ENCODE measurements around the gene APPL1. TPM values are rescaled to one million over a fixed set of nuclear protein-coding genes. Genes with fewer than 3 reads are reported as not detected.

Gene APPL1
- total RNA-seq, 1 donor from 2014 or later: 27.5 TPM

DNA sequence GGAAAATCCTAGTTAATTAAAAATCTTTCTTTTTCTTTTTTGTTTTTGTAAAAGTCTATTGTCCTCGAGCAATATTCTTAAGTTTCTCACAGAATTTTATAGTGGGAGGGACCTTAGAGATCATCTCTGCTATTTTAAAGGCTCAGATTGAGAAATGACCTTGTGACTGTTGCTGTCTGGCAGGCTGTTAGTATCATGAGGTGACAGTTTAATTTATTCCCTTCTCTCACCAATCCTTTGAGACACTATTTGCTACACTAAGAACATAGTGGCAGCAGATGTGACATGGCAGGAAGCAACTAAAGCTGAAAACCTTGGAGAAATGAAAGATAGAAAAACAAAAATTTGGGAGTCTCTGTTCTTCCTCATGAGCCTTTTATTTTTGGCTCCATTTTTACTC, 24.9 kb downstream of the APPL1 start:
- no peak overlapping the region for H3K27ac Mint-ChIP-seq (ENCODE audit: unreplicated experiment)
- no peak overlapping the region for H3K4me3 Mint-ChIP-seq
- DNase-seq (ENCODE audit: low read depth, low spot score): no peak
- H3K9me3 Mint-ChIP-seq: no peaks in the 10 kb centered on the region
- H3K36me3 Mint-ChIP-seq (ENCODE audit: low read depth): peaks cover 6% of the 10 kb centered on the region
- H3K27me3 Mint-ChIP-seq (ENCODE audit: low read depth): no peaks in the 10 kb centered on the region
- H3K4me1 Mint-ChIP-seq: no peaks in the 10 kb centered on the region
- no peak for TF ChIP-seq CTCF (conservative IDR thresholded peaks at IDR 0.05)

DNA sequence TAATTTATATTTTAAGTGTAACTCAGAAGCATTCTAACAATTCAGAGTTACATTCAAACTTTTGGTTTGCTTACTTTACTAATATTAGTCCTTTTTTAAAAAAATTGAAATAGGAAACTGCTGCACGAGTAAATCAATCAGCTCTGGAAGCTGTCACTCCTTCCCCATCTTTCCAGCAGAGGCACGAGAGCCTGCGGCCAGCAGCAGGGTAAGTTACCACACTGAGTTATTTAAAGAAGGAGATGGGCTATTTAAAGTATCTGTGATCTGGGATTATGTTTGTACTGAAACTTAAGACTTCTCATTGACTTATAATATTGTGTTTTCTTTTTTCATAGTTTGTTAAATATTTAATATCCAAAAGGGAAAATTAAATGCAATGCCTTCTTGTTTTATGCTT, 29.3 kb downstream of the APPL1 start:
- Mint-ChIP-seq H3K36me3 (ENCODE audit: low read depth) (peaks cover 17% of the 10 kb centered on the region), H3K4me3 (no peak overlapping the region), H3K27me3 (ENCODE audit: low read depth) (no peaks in the 10 kb centered on the region), H3K9me3 (peaks cover 1% of the 10 kb centered on the region), H3K4me1 (no peaks in the 10 kb centered on the region), H3K27ac (ENCODE audit: unreplicated experiment) (no peak overlapping the region)
- DNase-seq (ENCODE audit: low read depth, low spot score): no peak
- no peak for TF ChIP-seq CTCF (conservative IDR thresholded peaks at IDR 0.05)

DNA sequence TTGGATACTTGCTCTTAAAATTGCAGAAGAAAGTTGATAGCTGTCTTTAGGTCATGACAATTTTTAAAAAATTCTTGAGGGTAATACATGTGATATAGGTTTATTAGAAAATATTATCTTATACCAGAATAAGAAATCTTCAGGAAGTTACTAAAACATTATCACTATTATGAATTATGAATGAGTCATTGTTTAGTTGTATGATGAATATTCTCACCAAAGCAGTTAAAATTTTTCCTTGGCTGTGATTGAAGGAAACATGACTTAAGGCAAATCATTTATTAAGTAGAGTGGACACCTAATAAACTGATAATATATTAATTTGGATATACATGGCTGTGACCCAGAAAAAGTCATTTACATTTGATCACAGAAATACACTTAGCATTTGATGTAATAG, 30.1 kb downstream of the APPL1 start:
- peaks cover 7% of the 10 kb centered on the region for H3K9me3 Mint-ChIP-seq
- H3K27ac Mint-ChIP-seq (ENCODE audit: unreplicated experiment): no peak overlapping the region
- peaks cover 24% of the 10 kb centered on the region for H3K36me3 Mint-ChIP-seq (ENCODE audit: low read depth)
- no peaks in the 10 kb centered on the region for H3K27me3 Mint-ChIP-seq (ENCODE audit: low read depth)
- no peaks in the 10 kb centered on the region for H3K4me1 Mint-ChIP-seq
- H3K4me3 Mint-ChIP-seq: no peak overlapping the region
- no peak for DNase-seq (ENCODE audit: low read depth, low spot score)
- no peak for TF ChIP-seq CTCF (conservative IDR thresholded peaks at IDR 0.05)

DNA sequence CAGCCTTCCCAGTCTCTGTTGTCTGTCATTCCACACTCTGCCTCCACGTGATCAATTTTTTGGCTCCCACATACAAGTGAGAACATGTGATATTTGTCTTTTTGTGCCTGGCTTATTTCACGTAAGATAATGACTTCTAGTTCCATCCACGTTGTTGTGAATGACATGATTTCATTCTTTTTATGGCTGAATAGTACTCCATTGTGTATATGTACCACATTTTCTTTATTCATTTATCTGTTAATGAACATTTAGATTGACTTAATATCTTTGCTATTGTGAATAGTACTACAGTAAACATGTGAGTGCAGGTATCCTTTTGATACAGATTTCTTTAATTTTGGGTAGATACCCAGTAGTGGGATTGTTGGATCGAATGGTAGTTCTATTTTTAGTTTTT, 33.6 kb downstream of the APPL1 start:
- Mint-ChIP-seq H3K36me3 (ENCODE audit: low read depth) (peaks cover 48% of the 10 kb centered on the region), H3K4me1 (no peaks in the 10 kb centered on the region), H3K27ac (ENCODE audit: unreplicated experiment) (no peak overlapping the region), H3K4me3 (no peak overlapping the region), H3K27me3 (ENCODE audit: low read depth) (no peaks in the 10 kb centered on the region), H3K9me3 (peaks cover 28% of the 10 kb centered on the region)
- no peak for DNase-seq (ENCODE audit: low read depth, low spot score)
- TF ChIP-seq CTCF (conservative IDR thresholded peaks at IDR 0.05): no peak

GRCh38 chr3:57261929-57262328, 34.4 kb downstream of the APPL1 start:
- no peak for DNase-seq (ENCODE audit: low read depth, low spot score)
- H3K27me3 Mint-ChIP-seq (ENCODE audit: low read depth): no peaks in the 10 kb centered on the region
- H3K36me3 Mint-ChIP-seq (ENCODE audit: low read depth): peaks cover 56% of the 10 kb centered on the region
- no peaks in the 10 kb centered on the region for H3K4me1 Mint-ChIP-seq
- no peak for TF ChIP-seq CTCF (conservative IDR thresholded peaks at IDR 0.05)
- peaks cover 28% of the 10 kb centered on the region for H3K9me3 Mint-ChIP-seq
- no peak overlapping the region for H3K4me3 Mint-ChIP-seq
- no peak overlapping the region for H3K27ac Mint-ChIP-seq (ENCODE audit: unreplicated experiment)

DNA sequence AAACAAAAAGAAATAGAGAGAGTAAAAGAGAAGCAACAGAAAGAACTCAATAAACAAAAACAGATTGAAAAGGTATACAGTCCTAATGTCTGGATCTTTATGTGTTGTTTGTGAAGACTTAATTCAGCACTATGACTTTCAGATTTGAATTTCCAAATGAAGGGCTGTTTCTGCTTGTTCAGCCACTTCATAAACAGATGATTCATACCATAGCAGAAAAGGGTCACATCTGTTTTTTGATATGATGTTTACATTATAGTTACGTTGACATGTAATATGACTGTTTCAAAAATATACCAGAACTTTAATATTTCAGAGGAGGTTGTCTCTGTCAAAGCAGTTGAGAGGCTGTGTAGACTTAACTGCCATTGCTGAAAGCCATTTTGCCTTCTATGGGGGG, 40.9 kb downstream of the APPL1 start:
- Mint-ChIP-seq H3K27ac (ENCODE audit: unreplicated experiment) (no peak overlapping the region), H3K9me3 (peaks cover 18% of the 10 kb centered on the region), H3K36me3 (ENCODE audit: low read depth) (peaks cover 43% of the 10 kb centered on the region)

More for the DNA sequence above, 40.9 kb downstream of the APPL1 start:
- H3K27me3 Mint-ChIP-seq (ENCODE audit: low read depth): no peaks in the 10 kb centered on the region
- H3K4me1 Mint-ChIP-seq: no peaks in the 10 kb centered on the region
- no peak overlapping the region for H3K4me3 Mint-ChIP-seq
- DNase-seq (ENCODE audit: low read depth, low spot score): no peak
- TF ChIP-seq CTCF (conservative IDR thresholded peaks at IDR 0.05): no peak

All from neural crest cell (in vitro differentiated cells).